Heart left ventricle (tissue), 16 donors: ENCODE data around the gene ERCC6L2. TPM values are rescaled to one million over a fixed set of nuclear protein-coding genes. Genes with fewer than 3 reads are reported as not detected.

ENCODE experiments used
- ATAC-seq, 4 donors: fragments of 200-7000 bp; cut with Tn5 transposase; one replicate each; pipeline ENCODE4 v1.9.1; 2020 to 2022; ENCODE audit warnings: moderate library complexity in 4 of 4, mild to moderate bottlenecking in 3 of 4, moderate number of reproducible peaks in 1 of 4
- DNase-seq, 5 donors: peaks; one replicate each; pipeline ENCODE4 v3.0.0-alpha.2; 2020
- H3K27ac ChIP-seq, 12 donors: fragments of 200-600 bp; sonication (generic) in 4 of 12; one replicate each; pipeline versions ENCODE4 v1.5.0 to v1.8.0; 2016 to 2022; ENCODE audit warnings: mild to moderate bottlenecking in 2 of 12
- H3K27me3 ChIP-seq, 9 donors: fragments of 200-600 bp; sonication (generic) in 2 of 9; one replicate each; pipeline versions ENCODE4 v1.5.1 to v1.8.0; 2016 to 2022; ENCODE audit warnings: mild to moderate bottlenecking in 3 of 9
- H3K36me3 ChIP-seq, 9 donors: fragments of 200-600 bp; sonication (generic) in 2 of 9; one replicate each; pipeline versions ENCODE4 v1.5.0 to v1.8.0; 2018 to 2022; ENCODE audit warnings: mild to moderate bottlenecking in 2 of 9
- H3K4me1 ChIP-seq, 12 donors: fragments of 200-600 bp; sonication (generic) in 4 of 12; one replicate each; pipeline versions ENCODE4 v1.5.0 to v1.8.0; 2016 to 2022; ENCODE audit warnings: mild to moderate bottlenecking in 3 of 12
- H3K4me3 ChIP-seq, 12 donors: fragments of 200-600 bp; sonication (generic) in 4 of 12; one replicate each; pipeline versions ENCODE4 v1.5.0 to v1.8.0; 2017 to 2022; ENCODE audit warnings: mild to moderate bottlenecking in 9 of 12, moderate library complexity in 4 of 12
- H3K9me3 ChIP-seq, 12 donors: fragments of 200-600 bp; sonication (generic) in 4 of 12; one replicate each; pipeline versions ENCODE4 v1.5.0 to v1.8.0; 2016 to 2022; ENCODE audit warnings: mild to moderate bottlenecking in 1 of 12
- CTCF ChIP-seq, 12 donors: fragments of 200-600 bp; sonication (generic) in 4 of 12; IDR thresholded peaks; one replicate each; pipeline versions ENCODE4 v1.5.0 to v1.8.0; 2018 to 2022; ENCODE audit warnings: antibody characterized with exemption in 12 of 12, mild to moderate bottlenecking in 5 of 12
- POLR2A ChIP-seq, 2 donors: fragments of 450-650 bp; IDR thresholded peaks; one replicate each; pipeline ENCODE4 v1.6.1; 2017; ENCODE audit warnings: antibody characterized with exemption in 2 of 2, mild to moderate bottlenecking in 2 of 2, moderate library complexity in 2 of 2
- WGBS, 4 donors: extraction: QIAGEN DNeasy Blood & Tissue Kit in 2 of 4; methylation state at CpG; one replicate each; pipeline versions ENCODE4 v1.1.5 to v1.1.7; 2013 to 2018; 5-methylcytosine and 5-hydroxymethylcytosine counted together
- intact Hi-C, 10 donors: fragments of 100-400 bp; cut with DNase I; formaldehyde crosslinking; loops; one replicate each; pipeline versions ENCODE4 v1.11.1 to v1.14.2; 2022
- polyA plus RNA-seq, 2 donors: library from polyadenylated mRNA; stranded (reverse); fragments of 200-250 nt; gene quantifications; one replicate each; pipeline ENCODE4 v1.2.3, GENCODE V29; 2013
- total RNA-seq, 9 donors: library from RNA; depleted of rRNA in 2 of 9; stranded (reverse); fragments of >200 nt in 2 of 9; fragmentation: NEBNext Ultra II Directional in 3 of 9; extraction: Animal tissue kit (Norgen Biotek cat#: 25700) in 3 of 9; gene quantifications; one replicate each; pipeline versions ENCODE4 v1.1.0 to v1.2.4, GENCODE V29; 2016 to 2023
- donor health status: ischemic (EF 13 %, LVEDD 7.1; RV severe dilation, severe dysfunction).
- donor health status: healthy with polysubstance abuse.
- donor health status: DM: no; HTN: yes; CAD: no.
- donor health status: DM: no; HTN: no; CAD: no.
- donor health status: ischemic (EF 25% LVEDD 6.9; RV normal size, moderate dysfunction).
- donor health status: ischemic (EF 25% LVEDD 5.7; RV mildly dilated, moderate dysfunction).
- donor health status: healthy.
- donor health status: DM: yes; HTN: yes; CAD: no.
- donor health status: ischemic (EF 35%, LVEDD 5.7; RV mildly dilated, moderate dysfunction).
- donor health status: nonischemic (EF 11% LVEDD 7.7; RV severe dilation, severe dysfunction).
- donor health status: DM: yes; HTN: yes; CAD: no.
- donor health status: PGD.
- donor health status: ischemic (EF 29% LVEDD 5.4; RV normal size, mild dysfunction).
- donor health status: nonischemic (EF 23%, LVEDD 6.1; RV moderate dilation, normal function).

ERCC6L2 gene
- total and polyA plus RNA-seq, 11 donors, result 4.0 to 46.8 (median 27.4) TPM

DNA sequence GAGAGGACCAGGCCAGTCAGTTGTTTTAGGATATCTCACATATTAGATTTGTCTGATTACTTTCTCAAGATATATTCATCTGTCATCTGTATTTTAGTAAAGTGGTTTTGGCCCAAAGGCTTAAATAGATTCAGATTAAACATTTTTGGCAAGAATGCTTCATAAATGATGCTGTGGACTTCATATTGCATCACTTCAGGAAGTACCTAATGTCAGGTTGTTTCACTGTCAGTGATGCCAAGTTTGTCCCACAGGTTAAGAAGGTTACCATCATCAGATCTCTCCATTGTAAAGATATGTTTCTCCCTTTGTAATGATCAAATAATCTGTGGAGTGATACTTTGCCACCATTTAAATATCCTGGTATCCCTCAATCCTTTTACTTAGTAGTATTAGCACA is 37.3 kb downstream of the ERCC6L2 start:
- ATAC-seq (no peak), DNase-seq (no peak)
- no peak for TF ChIP-seq POLR2A (IDR thresholded peaks at IDR 0.05)
- no peak for TF ChIP-seq CTCF (IDR thresholded peaks at IDR 0.05)
- Histone ChIP-seq H3K9me3 (no peaks in the 10 kb centered on the region), H3K27me3 (no peaks in the 10 kb centered on the region), H3K27ac (no peak overlapping the region), H3K4me3 (no peak overlapping the region), H3K4me1 (no peaks in the 10 kb centered on the region), H3K36me3 (peaks cover 0 to 49% (median 27%) of the 10 kb centered on the region in 9 donors)
- intact Hi-C loops, result no loop called here

GRCh38 chr9:95920017-95920416 is 44.5 kb downstream of the ERCC6L2 start:
- no peak for ATAC-seq
- Histone ChIP-seq H3K9me3 (no peaks in the 10 kb centered on the region), H3K36me3 (peaks cover 2 to 98% (median 70%) of the 10 kb centered on the region in 9 donors), H3K27me3 (no peaks in the 10 kb centered on the region), H3K27ac (peak overlapping the region in 1 of 12 donors; percentile 13), H3K4me1 (no peaks in the 10 kb centered on the region), H3K4me3 (no peak overlapping the region)
- intact Hi-C loops, result loop anchor here in 1 of 10 donors (10.0 kb wide), 1 partner anchor 55 kb away; no protein-coding TSS in a partner anchor
- TF ChIP-seq POLR2A (IDR thresholded peaks at IDR 0.05) (no peak), CTCF (IDR thresholded peaks at IDR 0.05) (no peak)
- WGBS, 4 donors, result 90 to 97% (median 94%) methylated on average over 2 of the region's 2 CpGs
- no peak for DNase-seq

DNA sequence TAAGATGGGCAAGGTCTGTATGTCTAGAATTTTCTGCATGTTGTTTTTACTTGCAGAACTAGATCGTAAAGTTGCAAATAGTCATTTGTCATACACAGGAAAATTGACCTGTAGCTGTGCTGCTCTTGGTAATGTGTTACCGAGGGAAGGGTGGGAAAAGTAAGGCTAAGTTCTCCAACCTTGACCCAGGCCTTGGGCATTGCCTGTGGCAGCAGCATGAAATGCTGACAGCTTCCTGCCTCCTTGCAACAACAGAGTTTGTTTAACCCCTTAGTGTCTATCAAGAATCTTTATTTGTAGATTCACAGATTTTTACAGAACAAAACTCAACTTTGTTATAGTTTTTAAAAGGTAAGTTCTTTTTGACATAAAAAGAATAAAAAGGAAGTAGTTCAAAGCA is 48.3 kb downstream of the ERCC6L2 start:
- WGBS, 4 donors, result 78 to 85% (median 81%) methylated on average over 2 of the region's 2 CpGs
- no peak for ATAC-seq

GRCh38 chr9:95924987-95925386 is 49.5 kb downstream of the ERCC6L2 start:
- WGBS, 4 donors, result 93 to 100% (median 97%) methylated on average over 1 of the region's 1 CpG
- intact Hi-C loops, result loop anchor here in 1 of 10 donors (10.0 kb wide), 1 partner anchor 60 kb away; no protein-coding TSS in a partner anchor
- ATAC-seq, result no peak

More for the DNA sequence above, 48.3 kb downstream of the ERCC6L2 start:
- Histone ChIP-seq H3K27ac (no peak overlapping the region), H3K9me3 (no peaks in the 10 kb centered on the region), H3K27me3 (no peaks in the 10 kb centered on the region), H3K36me3 (peaks cover 2 to 99% (median 59%) of the 10 kb centered on the region in 9 donors), H3K4me3 (no peak overlapping the region), H3K4me1 (no peaks in the 10 kb centered on the region)
- DNase-seq, result no peak
- intact Hi-C loops, result loop anchor here in 1 of 10 donors (10.0 kb wide), 1 partner anchor 59 kb away; no protein-coding TSS in a partner anchor
- TF ChIP-seq POLR2A (IDR thresholded peaks at IDR 0.05) (no peak), CTCF (IDR thresholded peaks at IDR 0.05) (no peak)

More at GRCh38 chr9:95924987-95925386, 49.5 kb downstream of the ERCC6L2 start:
- no peak for DNase-seq
- Histone ChIP-seq H3K4me1 (no peaks in the 10 kb centered on the region), H3K36me3 (peaks cover 2 to 99% (median 58%) of the 10 kb centered on the region in 9 donors), H3K4me3 (no peak overlapping the region), H3K9me3 (no peaks in the 10 kb centered on the region), H3K27ac (no peak overlapping the region), H3K27me3 (no peaks in the 10 kb centered on the region)
- TF ChIP-seq POLR2A (IDR thresholded peaks at IDR 0.05) (no peak), CTCF (IDR thresholded peaks at IDR 0.05) (no peak)
